Rectal smooth muscle tissue (tissue), 1 donor: ENCODE data around the gene CR1.
"Not testable (repeated sequence)": the region's sequence is repeated elsewhere in the genome, so short reads cannot be mapped to it uniquely, and the experiment has no call there.

Source experiments
- H3K27ac ChIP-seq: one replicate; pipeline ENCODE4 v1.7.0; 2013; ENCODE audit warnings: low read depth, low read length, inconsistent platforms
- H3K27me3 ChIP-seq: one replicate; pipeline ENCODE4 v1.7.0; 2013; ENCODE audit warnings: low read length; ENCODE audit not compliant: control insufficient read depth, insufficient read depth
- H3K36me3 ChIP-seq: one replicate; pipeline ENCODE4 v1.7.0; 2013; ENCODE audit warnings: low read length; ENCODE audit not compliant: control insufficient read depth, insufficient read depth
- H3K4me1 ChIP-seq: one replicate; pipeline ENCODE4 v1.7.0; 2013; ENCODE audit warnings: low read length; ENCODE audit not compliant: control insufficient read depth, insufficient read depth
- H3K4me3 ChIP-seq: one replicate; pipeline ENCODE4 v1.7.0; 2013; ENCODE audit warnings: low read length
- H3K9ac ChIP-seq: one replicate; pipeline ENCODE4 v1.7.0; 2013; ENCODE audit warnings: low read length

The CR1 gene

DNA sequence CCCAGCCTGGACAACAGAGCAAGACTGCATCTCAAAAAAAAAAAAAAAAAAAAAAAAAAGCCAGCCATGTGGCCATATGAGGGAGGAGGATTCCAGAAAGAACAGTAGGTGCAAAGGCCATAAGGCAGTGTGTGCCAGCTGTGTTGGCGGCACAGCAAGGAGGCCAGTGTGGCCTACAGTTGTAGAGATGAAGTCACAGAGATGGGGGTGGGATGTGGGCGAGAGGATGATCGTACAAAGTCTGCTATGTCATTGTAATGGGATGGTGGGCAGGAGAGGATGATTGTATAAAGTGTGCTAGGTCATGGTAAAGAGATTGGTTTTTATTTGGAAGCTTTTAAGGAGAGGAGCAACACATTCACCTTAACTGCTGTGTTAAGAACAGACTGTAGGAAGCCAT lies 9.8 kb upstream of the CR1 start:
- Histone ChIP-seq H3K4me1 (no peaks in the 10 kb centered on the region), H3K4me3 (no peak overlapping the region), H3K9ac (no peak overlapping the region), H3K27me3 (no peaks in the 10 kb centered on the region), H3K36me3 (no peaks in the 10 kb centered on the region), H3K27ac (no peak overlapping the region)

DNA sequence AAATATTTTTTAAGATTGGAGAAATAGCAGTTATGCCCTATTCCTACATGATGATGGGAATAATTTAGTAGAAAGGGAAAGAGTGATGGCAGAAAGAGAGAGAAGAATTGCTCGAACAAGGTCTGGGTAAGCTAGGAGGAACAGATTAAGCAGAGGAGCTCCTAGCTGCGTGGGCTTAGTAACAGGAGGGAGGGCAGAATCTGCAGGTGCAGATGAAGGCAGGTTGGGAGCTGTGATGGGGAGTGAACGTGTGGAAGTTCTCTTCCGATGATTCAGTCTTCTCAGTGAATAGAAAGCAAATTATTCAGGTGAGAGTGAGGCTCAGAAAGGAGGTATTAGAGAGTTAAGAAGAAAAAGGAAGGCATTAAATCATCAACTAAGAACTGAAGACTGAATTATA lies 8.3 kb upstream of the CR1 start:
- no peaks in the 10 kb centered on the region for H3K27me3 ChIP-seq
- no peaks in the 10 kb centered on the region for H3K4me1 ChIP-seq
- H3K27ac ChIP-seq: no peak overlapping the region
- no peaks in the 10 kb centered on the region for H3K36me3 ChIP-seq
- H3K4me3 ChIP-seq: no peak overlapping the region
- no peak overlapping the region for H3K9ac ChIP-seq

DNA sequence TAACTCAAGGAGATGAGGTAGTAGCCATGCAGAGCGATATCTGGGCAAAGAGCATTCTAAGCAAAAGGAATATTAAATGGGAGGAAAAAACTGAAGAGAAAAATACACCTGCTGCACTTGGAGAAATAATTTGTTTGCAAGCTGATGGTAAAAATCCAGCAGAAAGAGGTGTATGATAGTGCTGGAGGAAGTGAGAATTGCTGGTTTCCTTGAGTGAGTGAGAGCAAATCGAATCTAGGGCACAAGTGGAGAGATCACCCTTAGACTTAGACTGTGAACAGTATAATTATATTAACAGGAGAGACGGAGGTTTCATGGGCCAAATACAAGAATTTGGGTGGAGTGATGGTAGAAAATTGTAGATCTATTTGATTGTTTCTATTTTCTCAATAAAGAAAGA lies 2.7 kb upstream of the CR1 start:
- Histone ChIP-seq H3K4me3 (no peak overlapping the region), H3K27ac (no peak overlapping the region), H3K36me3 (no peaks in the 10 kb centered on the region), H3K27me3 (peaks cover 5% of the 10 kb centered on the region), H3K4me1 (no peaks in the 10 kb centered on the region), H3K9ac (no peak overlapping the region)

DNA sequence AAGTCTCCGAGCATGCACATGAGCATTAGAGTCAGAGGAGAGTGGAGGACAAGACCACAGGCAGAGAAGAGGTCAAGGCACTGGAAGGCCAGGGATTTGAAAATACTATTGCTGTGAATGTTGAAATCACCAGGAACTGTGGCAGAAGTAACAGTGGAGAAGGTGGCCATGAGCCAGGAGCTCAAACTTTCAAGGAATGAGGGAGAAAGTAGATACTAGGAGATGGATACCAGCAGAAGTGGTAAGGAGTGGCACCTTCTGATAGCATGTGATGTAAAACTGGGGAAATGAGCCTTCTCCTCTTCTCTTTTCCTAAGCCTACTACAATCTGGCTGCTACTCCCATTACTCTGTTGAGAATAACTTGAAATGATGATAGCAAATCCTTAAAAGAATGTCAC lies 1.8 kb upstream of the CR1 start:
- no peaks in the 10 kb centered on the region for H3K4me1 ChIP-seq
- H3K4me3 ChIP-seq: no peak overlapping the region
- no peak overlapping the region for H3K9ac ChIP-seq
- H3K27ac ChIP-seq: no peak overlapping the region
- H3K36me3 ChIP-seq: no peaks in the 10 kb centered on the region
- H3K27me3 ChIP-seq: peaks cover 5% of the 10 kb centered on the region

DNA sequence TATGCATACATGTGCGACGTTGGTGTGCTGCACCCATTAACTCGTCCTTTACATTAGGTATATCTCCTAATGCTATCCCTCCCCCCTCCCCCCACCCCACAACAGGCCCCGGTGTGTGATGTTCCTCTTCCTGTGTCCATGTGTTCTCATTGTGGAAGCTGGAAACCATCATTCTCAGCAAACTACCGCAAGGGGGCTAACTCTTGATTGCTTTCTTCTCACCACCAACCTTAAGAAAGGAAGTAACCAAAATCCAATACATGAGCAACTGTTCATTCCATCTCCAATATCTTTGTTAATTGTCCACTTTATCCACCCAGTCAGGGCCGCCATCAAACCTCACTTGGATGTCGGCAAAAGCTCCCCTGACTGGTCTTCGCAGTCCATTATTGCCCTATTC lies 676 bp upstream of the CR1 start:
- H3K4me3 ChIP-seq, H3K9ac ChIP-seq, H3K36me3 ChIP-seq, H3K27ac ChIP-seq, H3K4me1 ChIP-seq, H3K27me3 ChIP-seq: not testable (repeated sequence)

DNA sequence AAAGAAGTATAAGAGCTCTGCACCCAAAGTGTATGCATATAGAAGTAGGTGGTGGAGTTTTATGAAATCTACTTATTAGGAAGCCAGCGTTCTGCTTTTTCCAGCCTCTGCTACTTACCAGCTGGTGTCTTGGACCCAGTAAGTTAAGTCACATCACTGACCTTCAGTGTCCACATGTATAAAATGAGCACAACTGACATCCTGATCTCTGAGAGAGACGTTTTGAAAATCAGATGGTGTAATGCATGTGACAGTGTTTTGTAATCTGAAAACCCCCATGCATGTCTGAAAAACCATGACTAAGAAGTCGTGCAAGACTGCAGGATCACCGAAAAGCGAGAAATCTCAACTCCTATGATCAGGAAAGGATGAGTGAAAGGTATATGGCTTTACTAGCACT lies 2.0 kb downstream of the CR1 start:
- peaks cover 7% of the 10 kb centered on the region for H3K27me3 ChIP-seq
- no peaks in the 10 kb centered on the region for H3K36me3 ChIP-seq
- no peaks in the 10 kb centered on the region for H3K4me1 ChIP-seq
- no peak overlapping the region for H3K9ac ChIP-seq
- no peak overlapping the region for H3K4me3 ChIP-seq
- H3K27ac ChIP-seq: no peak overlapping the region

DNA sequence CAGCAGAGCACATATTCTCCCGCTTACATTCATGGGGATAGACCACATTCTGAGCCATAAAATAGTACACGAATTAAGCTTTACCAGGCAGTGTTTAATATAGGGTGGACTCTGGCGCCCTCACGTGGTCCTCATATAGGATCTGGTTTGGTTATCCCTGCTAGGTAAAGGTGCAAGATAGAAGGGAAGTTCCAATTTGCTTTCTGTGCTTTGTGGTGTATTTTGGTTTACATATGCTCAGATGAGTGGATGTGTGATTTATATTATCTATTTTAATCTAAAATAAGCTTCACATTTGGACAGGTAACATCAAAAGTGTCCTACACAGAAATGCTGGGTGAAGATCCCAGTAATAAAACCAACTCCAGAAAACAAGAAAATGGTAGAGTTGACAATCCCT lies 3.6 kb downstream of the CR1 start:
- no peak overlapping the region for H3K27ac ChIP-seq
- no peak overlapping the region for H3K4me3 ChIP-seq
- H3K27me3 ChIP-seq: peaks cover 7% of the 10 kb centered on the region
- no peaks in the 10 kb centered on the region for H3K4me1 ChIP-seq
- no peak overlapping the region for H3K9ac ChIP-seq
- H3K36me3 ChIP-seq: no peaks in the 10 kb centered on the region

DNA sequence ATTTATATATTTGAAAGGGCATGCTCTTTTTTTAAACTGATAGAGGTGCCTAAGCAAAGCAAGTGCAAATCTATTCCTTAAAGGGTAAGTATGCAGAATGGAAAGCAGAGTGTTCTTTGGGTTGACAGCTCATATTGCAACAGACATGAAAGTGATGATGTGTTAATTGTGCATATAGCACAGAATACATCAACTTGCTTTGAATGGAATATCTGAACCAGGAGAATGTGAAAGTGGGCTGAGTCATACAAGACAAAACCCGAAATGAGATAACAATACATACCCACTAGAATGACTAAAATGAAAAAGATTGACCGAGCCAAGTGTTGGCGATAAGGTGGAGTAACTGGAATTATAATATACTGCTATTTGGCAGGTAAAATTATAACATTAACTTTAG lies 4.3 kb downstream of the CR1 start:
- Histone ChIP-seq H3K36me3 (no peaks in the 10 kb centered on the region), H3K27ac (no peak overlapping the region), H3K4me1 (no peaks in the 10 kb centered on the region), H3K27me3 (peaks cover 7% of the 10 kb centered on the region), H3K4me3 (no peak overlapping the region), H3K9ac (no peak overlapping the region)

DNA sequence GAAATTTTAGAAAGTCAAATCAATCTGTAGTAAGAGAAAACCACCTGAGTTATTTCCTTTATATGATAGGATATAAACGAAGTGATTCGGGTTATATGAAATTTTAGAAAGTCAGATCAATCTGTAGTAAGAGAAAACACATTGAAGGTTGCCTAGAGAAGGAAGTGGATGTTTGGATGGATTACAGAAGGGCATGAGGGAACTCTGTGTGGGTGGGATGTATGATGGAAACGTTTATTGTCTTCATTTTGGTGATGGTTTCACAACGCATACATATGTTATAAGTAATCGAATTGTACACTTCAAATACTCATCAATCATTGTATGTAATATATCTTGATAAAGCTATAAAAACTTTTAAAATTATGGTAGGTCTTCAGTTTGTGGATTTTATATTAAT lies 5.1 kb downstream of the CR1 start:
- H3K4me3 ChIP-seq: no peak overlapping the region
- no peak overlapping the region for H3K27ac ChIP-seq
- no peaks in the 10 kb centered on the region for H3K4me1 ChIP-seq
- H3K27me3 ChIP-seq: peaks cover 7% of the 10 kb centered on the region
- no peak overlapping the region for H3K9ac ChIP-seq
- H3K36me3 ChIP-seq: no peaks in the 10 kb centered on the region

DNA sequence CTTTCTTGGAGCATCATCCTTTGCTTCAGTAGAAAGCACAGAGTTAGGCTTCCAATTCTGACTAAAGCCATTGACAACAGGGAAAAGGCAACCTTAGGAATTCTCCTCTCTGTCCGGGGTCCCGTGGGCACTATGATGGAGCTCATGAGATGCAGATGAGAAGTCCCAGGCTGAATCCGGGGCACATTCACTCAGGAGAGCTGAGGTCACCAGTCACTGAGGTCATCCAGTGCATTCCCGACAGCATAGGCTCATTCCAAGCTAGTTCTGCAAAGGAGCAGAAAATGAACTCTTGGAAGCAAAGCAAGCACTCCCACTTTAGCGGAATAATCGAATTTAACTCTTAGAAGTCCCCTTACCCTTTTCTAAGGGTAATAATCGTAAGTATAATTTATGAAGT lies 6.8 kb downstream of the CR1 start:
- Histone ChIP-seq H3K27me3 (peaks cover 3% of the 10 kb centered on the region), H3K9ac (no peak overlapping the region), H3K4me1 (no peaks in the 10 kb centered on the region), H3K36me3 (no peaks in the 10 kb centered on the region), H3K4me3 (no peak overlapping the region), H3K27ac (no peak overlapping the region)

DNA sequence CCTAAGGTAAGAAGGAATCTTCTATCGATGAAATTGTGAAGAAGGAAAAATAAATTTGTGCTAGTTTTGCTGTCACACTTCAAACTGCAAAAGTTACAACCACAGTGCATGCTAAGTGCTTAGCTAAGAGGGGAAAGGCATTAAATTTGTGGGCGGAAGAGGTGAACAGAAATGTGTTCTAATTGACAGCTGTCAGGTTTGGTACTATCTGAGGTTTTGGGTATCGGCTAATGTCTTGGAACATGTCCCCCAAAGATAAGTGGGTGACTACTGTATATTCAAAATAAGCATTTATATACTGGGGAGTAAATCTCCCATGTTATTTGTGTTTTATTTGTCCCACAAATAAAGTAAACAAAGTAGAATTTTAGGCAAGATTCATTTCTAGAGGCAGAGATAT lies 8.0 kb downstream of the CR1 start:
- Histone ChIP-seq H3K4me1 (no peaks in the 10 kb centered on the region), H3K4me3 (no peak overlapping the region), H3K9ac (no peak overlapping the region), H3K27ac (no peak overlapping the region), H3K27me3 (peaks cover 3% of the 10 kb centered on the region), H3K36me3 (no peaks in the 10 kb centered on the region)

DNA sequence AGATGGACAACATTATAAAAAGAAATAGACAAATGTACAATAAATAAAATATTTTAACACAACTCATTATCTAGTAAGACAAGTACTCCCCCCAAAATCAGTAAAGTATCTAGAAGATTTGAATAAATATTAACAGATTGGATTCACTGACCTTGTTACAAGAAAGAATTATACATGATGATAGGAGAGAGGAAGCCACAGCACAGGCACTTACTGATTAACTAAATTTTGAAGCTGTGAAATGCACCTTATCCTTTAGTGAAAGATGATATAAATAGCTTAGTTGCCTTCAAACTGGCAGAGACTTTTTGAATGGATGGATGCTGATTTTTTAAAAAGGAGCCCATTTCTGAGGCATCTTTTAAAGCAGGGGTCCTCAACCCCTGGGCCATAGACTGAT lies 8.5 kb downstream of the CR1 start:
- H3K4me1 ChIP-seq: no peaks in the 10 kb centered on the region
- H3K27me3 ChIP-seq: peaks cover 3% of the 10 kb centered on the region

DNA sequence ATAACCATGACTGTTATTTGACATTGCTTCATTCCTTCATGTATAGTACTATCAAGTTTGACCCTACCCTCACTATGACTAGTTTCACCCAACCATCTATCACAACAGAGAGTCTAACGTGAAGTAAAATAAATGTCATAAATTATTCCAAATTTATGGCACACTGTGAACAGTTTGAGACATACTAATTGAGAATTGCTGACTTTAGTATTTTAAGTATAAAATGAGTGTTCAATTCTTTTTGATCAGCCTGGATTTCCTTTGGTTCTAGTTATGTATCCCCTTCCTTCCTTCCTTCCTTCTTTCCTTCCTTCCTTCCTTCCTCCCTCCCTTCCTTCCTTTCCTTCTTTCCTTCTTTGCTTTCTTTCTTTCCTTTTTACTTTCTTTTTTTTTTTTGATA lies 14.5 kb downstream of the CR1 start:
- no peaks in the 10 kb centered on the region for H3K4me1 ChIP-seq
- no peaks in the 10 kb centered on the region for H3K27me3 ChIP-seq
- H3K27ac ChIP-seq: no peak overlapping the region
- no peak overlapping the region for H3K9ac ChIP-seq
- H3K36me3 ChIP-seq: no peaks in the 10 kb centered on the region
- H3K4me3 ChIP-seq: no peak overlapping the region

More for the DNA sequence above, 8.5 kb downstream of the CR1 start:
- H3K36me3 ChIP-seq: no peaks in the 10 kb centered on the region
- H3K9ac ChIP-seq: no peak overlapping the region
- H3K27ac ChIP-seq: no peak overlapping the region
- no peak overlapping the region for H3K4me3 ChIP-seq

DNA sequence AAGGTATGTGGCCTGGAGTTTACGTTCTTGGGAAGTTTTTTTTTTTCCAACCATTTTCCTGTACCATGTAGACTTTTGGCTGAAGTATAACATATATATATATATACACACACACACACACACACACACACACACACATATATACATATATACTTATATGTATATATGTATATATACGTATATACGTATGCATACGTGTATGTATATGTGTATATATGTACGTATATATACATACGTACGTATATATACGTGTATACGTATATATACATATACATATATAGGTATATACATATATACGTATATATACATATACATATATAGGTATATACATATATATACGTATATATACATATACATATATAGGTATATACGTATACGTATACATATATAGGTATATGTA lies 18.9 kb downstream of the CR1 start:
- Histone ChIP-seq H3K4me3 (no peak overlapping the region), H3K27me3 (no peaks in the 10 kb centered on the region), H3K36me3 (no peaks in the 10 kb centered on the region), H3K9ac (no peak overlapping the region), H3K4me1 (no peaks in the 10 kb centered on the region), H3K27ac (no peak overlapping the region)
